GM12874 (cell line): ENCODE data around the gene GRK5.

ENCODE experiments used
- CTCF ChIP-seq: IDR thresholded peaks from 2 replicates; pipeline ENCODE4 v1.5.1; 2011; ENCODE audit warnings: low read depth, mild to moderate bottlenecking, control low read depth, low read length, moderate library complexity; ENCODE audit not compliant: insufficient read depth

The GRK5 gene

GRCh38 chr10:119284679-119285096 lies 77.3 kb downstream of the GRK5 start:
- no peak for TF ChIP-seq CTCF

GRCh38 chr10:119285495-119286267 lies 78.3 kb downstream of the GRK5 start:
- TF ChIP-seq CTCF, result no peak

- no peak for TF ChIP-seq CTCF
Observed at GRCh38 chr10:119286516-119286915, 79.1 kb downstream of the GRK5 start.

- no peak for TF ChIP-seq CTCF
Observed at GRCh38 chr10:119286983-119287633, 79.7 kb downstream of the GRK5 start.

- TF ChIP-seq CTCF, result no peak
Observed at GRCh38 chr10:119288574-119289001, 81.2 kb downstream of the GRK5 start.

- TF ChIP-seq CTCF, result no peak
Observed at GRCh38 chr10:119289227-119289920, 82.0 kb downstream of the GRK5 start.

GRCh38 chr10:119290301-119291048 lies 83.1 kb downstream of the GRK5 start:
- TF ChIP-seq CTCF, result no peak
